Fibroblast of lung (primary cell): Measurements from ENCODE around the gene RHBDD1.

Experiments used
- EZH2 ChIP-seq: IDR thresholded peaks from 2 replicates; pipeline ENCODE4 v1.5.1; 2012; ENCODE audit warnings: low read length, control low read depth, mild to moderate bottlenecking; ENCODE audit errors: missing control alignments
- TF ChIP-seq, protein P1 (sequence below), 2 donors: IDR thresholded peaks in 1 of 2; conservative IDR thresholded peaks in 1 of 2; 1 replicate in 1 of 2; 2 replicates in 1 of 2; pipeline ENCODE4 v1.5.1; 2011 to 2012; ENCODE audit warnings: low read length in 2 of 2, control low read depth in 1 of 2, inconsistent platforms in 1 of 2, low read depth in 1 of 2, mild to moderate bottlenecking in 1 of 2

DNA sequence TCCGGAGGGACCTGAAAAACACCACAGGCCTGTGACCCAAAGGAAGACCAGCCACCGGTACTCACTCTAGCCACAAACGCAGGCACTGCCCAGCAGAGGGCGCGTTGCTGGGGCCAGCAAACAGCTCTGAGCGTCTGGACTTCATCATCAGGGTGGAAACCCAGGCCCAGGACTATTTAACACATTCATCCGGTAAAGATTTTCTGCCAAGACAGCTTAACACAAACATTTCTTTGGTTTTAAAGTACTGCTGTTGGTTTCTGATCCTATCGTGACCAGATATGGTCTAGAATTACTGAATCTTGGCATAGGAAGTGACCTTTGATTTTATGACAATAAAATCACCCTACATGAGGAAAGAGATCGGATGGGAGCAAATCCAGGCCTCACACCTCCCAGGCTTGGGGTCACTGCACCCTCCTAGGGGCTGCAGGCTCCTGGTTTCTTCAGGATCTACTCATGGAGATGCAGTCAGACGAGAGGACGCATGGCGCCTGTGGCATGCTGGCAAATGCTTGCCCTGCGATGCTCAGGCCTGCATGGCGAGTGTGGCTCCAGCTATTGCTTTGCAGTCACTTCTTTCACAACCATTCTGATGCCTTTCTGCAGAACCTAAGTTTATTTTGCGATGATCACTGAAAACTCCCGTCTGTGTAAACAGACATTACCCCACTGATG lies 197.8 kb downstream of the RHBDD1 start:
- TF ChIP-seq, protein P1, sequence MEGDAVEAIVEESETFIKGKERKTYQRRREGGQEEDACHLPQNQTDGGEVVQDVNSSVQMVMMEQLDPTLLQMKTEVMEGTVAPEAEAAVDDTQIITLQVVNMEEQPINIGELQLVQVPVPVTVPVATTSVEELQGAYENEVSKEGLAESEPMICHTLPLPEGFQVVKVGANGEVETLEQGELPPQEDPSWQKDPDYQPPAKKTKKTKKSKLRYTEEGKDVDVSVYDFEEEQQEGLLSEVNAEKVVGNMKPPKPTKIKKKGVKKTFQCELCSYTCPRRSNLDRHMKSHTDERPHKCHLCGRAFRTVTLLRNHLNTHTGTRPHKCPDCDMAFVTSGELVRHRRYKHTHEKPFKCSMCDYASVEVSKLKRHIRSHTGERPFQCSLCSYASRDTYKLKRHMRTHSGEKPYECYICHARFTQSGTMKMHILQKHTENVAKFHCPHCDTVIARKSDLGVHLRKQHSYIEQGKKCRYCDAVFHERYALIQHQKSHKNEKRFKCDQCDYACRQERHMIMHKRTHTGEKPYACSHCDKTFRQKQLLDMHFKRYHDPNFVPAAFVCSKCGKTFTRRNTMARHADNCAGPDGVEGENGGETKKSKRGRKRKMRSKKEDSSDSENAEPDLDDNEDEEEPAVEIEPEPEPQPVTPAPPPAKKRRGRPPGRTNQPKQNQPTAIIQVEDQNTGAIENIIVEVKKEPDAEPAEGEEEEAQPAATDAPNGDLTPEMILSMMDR (conservative IDR thresholded peaks at IDR 0.05 in 1 of 2, IDR thresholded peaks at IDR 0.05 in 1 of 2; ENCODE audit: low read depth in 1 of 2, low read length in 2 of 2) = peak; percentile 58 to 76
- TF ChIP-seq EZH2 = no peak
